ENCODE measurements around the gene PCCA. TPM values are rescaled to one million over a fixed set of nuclear protein-coding genes. Genes with fewer than 3 reads are reported as not detected.

PCCA gene
- total and polyA plus RNA-seq, 2 of the 13 experiments (the other 11 are each of a cell fraction or from before 2014, with no cell fraction given), result 15.0 to 32.2 TPM

- peak; percentile 93 for TF ChIP-seq PAXIP1 (CRISPR knock-in tag; conservative IDR thresholded peaks at IDR 0.05)
- no peak for TF ChIP-seq ZNF512 (CRISPR knock-in tag; IDR thresholded peaks at IDR 0.05)
- no peak for TF ChIP-seq MTF1 (CRISPR knock-in tag; IDR thresholded peaks at IDR 0.05)
- TF ChIP-seq XRCC5 (optimal IDR thresholded peaks at IDR 0.05; ENCODE audit: low read length), result no peak
- no peak for TF ChIP-seq BRD4 (CRISPR knock-in tag; IDR thresholded peaks at IDR 0.05)
- no peak for TF ChIP-seq CAMTA2 (CRISPR knock-in tag; IDR thresholded peaks at IDR 0.05; ENCODE audit: borderline replicate concordance)
- no peak for TF ChIP-seq ZSCAN31 (CRISPR knock-in tag; IDR thresholded peaks at IDR 0.05; ENCODE audit: low read depth)
- TF ChIP-seq KLF9 (CRISPR knock-in tag; IDR thresholded peaks at IDR 0.05; ENCODE audit: low read depth), result 0 out of 2 replicates have a peak, but pooled peaks have one; percentile 54
- TF ChIP-seq HOXA7 (CRISPR knock-in tag; IDR thresholded peaks at IDR 0.05), result no peak
- TF ChIP-seq ZKSCAN1 (IDR thresholded peaks at IDR 0.05; ENCODE audit: low read length), result no peak
- TF ChIP-seq HMGXB3 (CRISPR knock-in tag; IDR thresholded peaks at IDR 0.05; ENCODE audit: borderline replicate concordance), result no peak
- TF ChIP-seq ZNF720 (CRISPR knock-in tag; IDR thresholded peaks at IDR 0.05), result no peak
- no peak for TF ChIP-seq ZNF383 (CRISPR knock-in tag; IDR thresholded peaks at IDR 0.05; ENCODE audit: borderline replicate concordance)
- peak; percentile 73 for TF ChIP-seq POGZ (CRISPR knock-in tag; IDR thresholded peaks at IDR 0.05)
- TF ChIP-seq THYN1 (CRISPR knock-in tag; IDR thresholded peaks at IDR 0.05; ENCODE audit: borderline replicate concordance, low read depth), result no peak
- TF ChIP-seq STAT6 (CRISPR knock-in tag; IDR thresholded peaks at IDR 0.05; ENCODE audit: borderline replicate concordance), result 0 out of 2 replicates have a peak, but pooled peaks have one; percentile 56
- TF ChIP-seq KLF13 (CRISPR knock-in tag; IDR thresholded peaks at IDR 0.05), result no peak
- TF ChIP-seq ZNF7 (CRISPR knock-in tag; IDR thresholded peaks at IDR 0.05), result no peak
Observed at GRCh38 chr13:100543872-100544602, 455.1 kb downstream of the PCCA start (continued).
